Measurements from ENCODE around the gene PDCD1LG2.

- TF ChIP-seq POLR2A (IDR thresholded peaks at IDR 0.05): peak in 1 of 4 donors; percentile 8
- TF ChIP-seq CTCF (IDR thresholded peaks at IDR 0.05): no peak
Measured at GRCh38 chr9:5499889-5500398, 10.4 kb upstream of the PDCD1LG2 start.

Data from upper lobe of left lung (tissue), 4 donors.